HUES6 (cell line): Measurements from ENCODE around the gene GLS.

ENCODE experiments used
- H3K27ac ChIP-seq: 2 replicates; pipeline ENCODE4 v1.7.0; 2013; ENCODE audit warnings: low read depth, mild to moderate bottlenecking, low read length, inconsistent platforms
- H3K27me3 ChIP-seq: 2 replicates; pipeline ENCODE4 v1.6.1; 2013; ENCODE audit warnings: low read length; ENCODE audit not compliant: control insufficient read depth, insufficient read depth
- H3K36me3 ChIP-seq: 2 replicates; pipeline ENCODE4 v1.6.1; 2013; ENCODE audit warnings: low read length; ENCODE audit not compliant: control insufficient read depth, insufficient read depth
- H3K4me1 ChIP-seq: 2 replicates; pipeline ENCODE4 v1.6.1; 2013; ENCODE audit warnings: low read length; ENCODE audit not compliant: control insufficient read depth, insufficient read depth
- H3K4me3 ChIP-seq: 2 replicates; pipeline ENCODE4 v1.5.1; 2013; ENCODE audit warnings: low read depth, low read length
- H3K9ac ChIP-seq: one replicate; pipeline ENCODE4 v1.6.1; 2013; ENCODE audit warnings: mild to moderate bottlenecking, low read length
- H3K9me3 ChIP-seq: 2 replicates; pipeline ENCODE4 v1.6.1; 2013; ENCODE audit warnings: low read depth, low read length; ENCODE audit not compliant: control insufficient read depth, insufficient read depth

GLS gene

GRCh38 chr2:191006997-191007783 lies 126.6 kb downstream of the GLS start:
- no peak overlapping the region for H3K27ac ChIP-seq
- H3K9me3 ChIP-seq = no peaks in the 10 kb centered on the region
- H3K4me1 ChIP-seq = no peaks in the 10 kb centered on the region
- no peak overlapping the region for H3K4me3 ChIP-seq
- H3K9ac ChIP-seq = no peak overlapping the region
- no peaks in the 10 kb centered on the region for H3K27me3 ChIP-seq
- H3K36me3 ChIP-seq = peaks cover 87% of the 10 kb centered on the region

GRCh38 chr2:191008286-191008685 lies 127.7 kb downstream of the GLS start:
- no peaks in the 10 kb centered on the region for H3K27me3 ChIP-seq
- H3K4me1 ChIP-seq = peaks cover 5% of the 10 kb centered on the region; the same call in 1 of the 2 replicates
- H3K27ac ChIP-seq = no peak overlapping the region
- no peak overlapping the region for H3K4me3 ChIP-seq
- no peaks in the 10 kb centered on the region for H3K9me3 ChIP-seq
- H3K36me3 ChIP-seq = peaks cover 76% of the 10 kb centered on the region
- no peak overlapping the region for H3K9ac ChIP-seq

DNA sequence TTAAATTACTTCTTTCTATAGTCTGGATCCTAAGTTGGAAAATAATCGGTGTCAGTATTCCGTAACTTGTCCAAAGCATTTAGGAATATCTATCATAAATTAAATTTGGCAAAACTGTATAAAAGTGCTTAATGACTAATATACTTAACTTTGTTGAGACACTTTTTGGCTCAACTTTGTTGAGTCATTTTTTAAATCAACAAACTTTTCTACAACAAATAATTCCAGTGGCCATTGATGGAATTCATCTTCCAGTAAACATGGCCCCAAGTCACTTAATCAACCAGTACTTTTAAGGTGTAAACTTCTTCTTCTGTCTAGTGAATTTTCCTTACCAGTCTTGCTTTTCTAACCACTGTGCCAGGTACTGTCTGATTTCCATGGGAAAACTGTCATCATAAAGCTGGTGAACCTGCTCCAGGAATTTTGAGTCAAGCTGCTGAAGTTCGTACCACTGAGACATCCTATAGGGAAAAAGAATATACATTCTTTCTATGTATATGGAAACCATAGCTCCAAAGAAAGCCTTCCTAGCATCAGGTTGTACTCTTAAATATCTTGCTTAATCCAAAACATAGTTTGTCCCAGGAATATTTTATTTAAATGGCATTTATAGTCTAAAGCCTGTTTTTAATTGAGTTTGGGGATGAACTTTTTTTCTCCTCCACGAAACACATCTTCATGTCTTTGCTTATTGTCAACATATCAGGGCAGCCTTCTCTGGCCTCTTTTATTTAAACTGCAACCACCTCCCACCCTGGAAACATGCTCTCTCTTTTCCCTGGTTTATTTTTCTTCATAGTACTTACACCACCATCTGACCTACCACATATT lies 129.1 kb downstream of the GLS start:
- Histone ChIP-seq H3K9ac (no peak overlapping the region), H3K4me3 (no peak overlapping the region), H3K27me3 (peaks cover 3% of the 10 kb centered on the region), H3K9me3 (no peaks in the 10 kb centered on the region), H3K27ac (no peak overlapping the region), H3K4me1 (peaks cover 5% of the 10 kb centered on the region; the same call in 1 of the 2 replicates), H3K36me3 (peaks cover 61% of the 10 kb centered on the region)

DNA sequence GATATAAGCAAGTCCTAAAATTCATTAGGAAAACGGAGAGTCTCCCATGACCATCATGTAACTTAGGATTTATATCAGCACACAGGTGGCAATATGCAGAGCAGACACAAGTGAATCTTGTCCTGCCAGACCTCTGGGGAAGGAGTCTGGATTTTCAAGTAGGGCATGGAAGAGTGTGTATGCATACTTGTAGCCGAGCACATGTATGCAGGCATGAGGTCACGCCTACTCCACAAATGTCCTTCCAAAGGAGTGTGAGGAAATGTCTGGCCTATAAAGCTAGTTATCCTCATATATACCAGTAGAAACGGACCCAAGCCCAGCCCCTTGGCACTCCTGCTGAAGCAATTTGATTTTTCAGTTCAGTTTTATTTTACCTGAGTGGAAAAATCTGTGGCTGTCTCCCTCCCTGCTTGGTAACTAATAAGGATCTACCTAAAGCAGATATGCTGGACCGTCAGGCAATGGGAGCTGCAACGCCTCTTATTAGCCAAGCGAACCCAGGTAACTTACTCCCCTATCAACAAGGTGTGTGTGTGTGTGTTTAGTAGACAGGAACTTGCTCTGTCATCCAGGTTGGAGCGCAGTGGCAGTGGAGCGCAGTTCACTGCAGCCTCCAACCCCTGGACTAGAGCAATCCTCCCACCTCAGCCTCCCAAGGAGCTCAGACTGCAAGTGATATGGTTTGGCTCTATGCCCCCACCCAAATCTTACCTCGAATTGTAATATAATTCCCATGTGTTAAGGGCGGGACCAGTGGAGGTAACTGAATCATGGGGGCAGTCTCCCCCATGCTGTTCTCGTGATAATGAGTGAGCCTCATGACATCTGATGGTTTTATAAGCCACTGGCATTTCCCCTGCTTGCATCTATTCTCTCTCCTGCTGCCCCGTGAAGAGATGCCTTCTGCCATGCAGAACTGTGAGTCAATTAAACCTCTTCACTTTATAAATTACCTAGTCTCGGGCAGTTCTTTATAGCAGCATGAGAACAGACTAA lies 130.6 kb downstream of the GLS start:
- H3K36me3 ChIP-seq = peaks cover 48% of the 10 kb centered on the region
- no peaks in the 10 kb centered on the region for H3K9me3 ChIP-seq
- no peak overlapping the region for H3K9ac ChIP-seq
- no peak overlapping the region for H3K27ac ChIP-seq
- peaks cover 17% of the 10 kb centered on the region for H3K27me3 ChIP-seq
- H3K4me3 ChIP-seq = no peak overlapping the region
- peaks cover 5% of the 10 kb centered on the region; the same call in 1 of the 2 replicates for H3K4me1 ChIP-seq

DNA sequence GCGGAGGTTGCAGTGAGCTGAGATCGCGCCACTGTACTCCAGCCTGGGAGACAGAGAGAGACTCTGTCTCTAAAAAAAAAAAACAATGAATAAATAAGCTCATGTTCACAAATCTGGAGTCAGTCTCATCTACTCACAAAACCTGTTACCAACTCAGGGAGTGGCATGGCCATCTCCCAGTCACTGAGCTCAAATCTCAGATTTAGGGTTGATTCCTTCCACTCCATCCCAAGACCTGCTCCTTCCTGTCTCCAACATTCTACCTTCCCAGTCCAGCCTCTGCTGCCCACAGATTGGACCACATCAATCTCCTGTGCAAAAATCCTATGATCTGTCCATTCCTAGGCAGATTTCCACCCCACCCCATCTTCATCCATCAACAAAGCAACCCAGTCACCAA lies 131.7 kb downstream of the GLS start:
- Histone ChIP-seq H3K4me3 (no peak overlapping the region), H3K27me3 (peaks cover 27% of the 10 kb centered on the region), H3K36me3 (peaks cover 36% of the 10 kb centered on the region), H3K9ac (no peak overlapping the region), H3K27ac (no peak overlapping the region), H3K9me3 (no peaks in the 10 kb centered on the region), H3K4me1 (peaks cover 5% of the 10 kb centered on the region; the same call in 1 of the 2 replicates)

DNA sequence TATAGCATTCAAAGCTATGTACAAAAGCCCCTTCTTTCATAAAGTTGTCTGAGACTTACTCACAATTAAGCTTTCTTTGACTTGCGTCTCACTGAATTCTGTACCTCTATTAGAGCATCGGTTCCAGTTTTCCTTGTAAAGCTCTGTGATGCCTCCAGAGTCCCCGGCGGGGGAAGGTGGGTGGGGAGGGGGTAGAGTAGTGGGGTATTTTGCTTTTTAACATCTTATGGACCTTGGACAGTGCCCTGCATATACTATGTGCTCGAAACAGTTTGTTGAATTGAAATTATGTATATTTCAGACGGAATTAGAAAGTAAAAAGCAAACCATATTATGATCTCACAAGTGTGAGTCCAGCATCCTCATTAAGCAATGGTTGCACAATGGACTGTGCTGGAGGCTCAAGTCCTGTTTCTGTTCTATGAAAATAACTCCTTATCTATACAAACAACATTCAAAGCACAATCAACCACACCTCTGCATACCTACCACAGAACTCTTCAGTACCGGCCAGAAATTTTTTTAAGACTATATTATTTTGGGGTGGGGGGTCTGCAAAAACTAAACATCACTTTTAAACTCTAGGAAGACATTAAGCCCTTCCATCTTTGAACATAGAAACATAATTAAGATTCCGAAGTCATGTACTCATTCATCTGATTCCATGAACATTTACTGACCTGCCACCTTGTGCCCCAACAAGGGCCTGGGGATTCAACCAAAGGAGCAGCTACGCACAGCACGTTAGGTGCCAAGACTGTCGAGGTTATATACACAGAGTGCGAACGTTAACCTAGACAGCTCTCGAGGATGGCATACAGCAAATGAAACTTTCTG lies 132.4 kb downstream of the GLS start:
- H3K9ac ChIP-seq = peak overlapping the region; percentile 74
- H3K9me3 ChIP-seq = no peaks in the 10 kb centered on the region
- H3K27ac ChIP-seq = no peak overlapping the region
- H3K4me3 ChIP-seq = peak overlapping the region; percentile 88
- peaks cover 5% of the 10 kb centered on the region; the same call in 1 of the 2 replicates for H3K4me1 ChIP-seq
- H3K27me3 ChIP-seq = peaks cover 29% of the 10 kb centered on the region
- peaks cover 30% of the 10 kb centered on the region for H3K36me3 ChIP-seq

DNA sequence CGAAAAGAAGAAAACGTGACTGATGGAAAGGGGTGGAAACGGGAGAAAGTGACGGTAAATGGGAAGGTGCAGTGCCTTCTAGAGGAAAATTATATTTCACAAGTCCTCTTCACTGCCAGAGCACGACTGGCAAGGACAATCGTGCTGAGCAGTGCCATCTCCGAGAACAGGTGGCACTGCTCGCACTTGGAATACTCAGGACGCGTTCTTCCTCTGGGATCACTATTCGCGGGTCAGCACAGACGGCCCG lies 133.0 kb downstream of the GLS start:
- Histone ChIP-seq H3K9me3 (no peaks in the 10 kb centered on the region), H3K36me3 (peaks cover 24% of the 10 kb centered on the region), H3K4me1 (peaks cover 5% of the 10 kb centered on the region; the same call in 1 of the 2 replicates), H3K9ac (peak overlapping the region; percentile 74), H3K27ac (no peak overlapping the region), H3K27me3 (peaks cover 30% of the 10 kb centered on the region), H3K4me3 (peak overlapping the region; percentile 88)

DNA sequence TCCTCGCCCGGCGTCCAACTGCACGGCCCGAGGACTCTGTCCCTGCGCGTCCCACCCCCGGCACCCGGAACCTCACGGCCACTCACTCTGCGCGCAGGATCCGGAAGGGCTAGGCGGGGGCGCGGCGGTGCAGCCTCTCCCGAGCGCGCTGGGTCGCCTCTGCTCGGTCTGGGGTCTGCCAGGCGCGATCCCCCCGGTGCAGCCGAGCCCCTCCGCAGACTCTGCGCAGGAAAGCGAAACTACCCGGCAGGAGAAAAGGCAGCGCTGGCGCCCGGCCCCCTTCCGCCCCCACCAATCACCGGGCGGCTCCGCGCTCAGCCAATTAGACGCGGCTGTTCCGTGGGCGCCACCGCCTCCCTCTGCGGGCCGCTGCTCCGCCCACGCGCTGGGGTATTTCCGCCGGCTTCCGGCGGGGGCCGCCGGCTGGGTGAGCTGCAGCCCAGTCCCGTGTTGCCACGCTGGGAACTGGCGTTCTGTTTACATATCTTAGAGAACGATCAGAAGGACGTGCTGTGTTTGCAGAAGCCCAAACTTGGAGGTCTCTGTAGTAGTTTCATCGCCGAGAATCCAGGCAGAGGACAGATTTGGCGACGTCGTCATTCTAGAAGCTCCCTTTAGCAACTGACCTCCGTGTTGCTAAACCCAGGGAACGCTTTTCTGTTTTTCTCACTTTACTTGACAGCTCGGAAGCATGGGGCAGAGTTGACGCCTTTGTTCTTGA lies 133.5 kb downstream of the GLS start, which contains the start of gene STAT1:
STAT1 (minus strand) TSS at position 240 of the 721 bp plus-strand sequence. CDS start 4,168 bp downstream, outside the sequence.
- H3K9me3 ChIP-seq = no peaks in the 10 kb centered on the region
- no peak within 1 kb of the TSS for H3K27ac ChIP-seq
- H3K27me3 ChIP-seq = peaks cover 34% of the 10 kb centered on the region
- H3K9ac ChIP-seq = peak within 1 kb of the TSS; percentile 74
- peaks cover 5% of the 10 kb centered on the region; the same call in 1 of the 2 replicates for H3K4me1 ChIP-seq
- H3K36me3 ChIP-seq = peaks cover 19% of the 10 kb centered on the region
- peak within 1 kb of the TSS; percentile 88 for H3K4me3 ChIP-seq

- H3K4me1 ChIP-seq = peaks cover 5% of the 10 kb centered on the region; the same call in 1 of the 2 replicates
- H3K36me3 ChIP-seq = peaks cover 14% of the 10 kb centered on the region
- H3K9me3 ChIP-seq = no peaks in the 10 kb centered on the region
- H3K4me3 ChIP-seq = peak overlapping the region; percentile 88
- peak overlapping the region; percentile 25 for H3K9ac ChIP-seq
- H3K27me3 ChIP-seq = peaks cover 34% of the 10 kb centered on the region
- no peak overlapping the region for H3K27ac ChIP-seq
Observed at GRCh38 chr2:191014653-191015020, 134.0 kb downstream of the GLS start.
